HEK293 (cell line): ENCODE results near the gene ANKRD65.

Experiments
- BCL11B ChIP-seq: fragments of 450-650 bp; formaldehyde crosslinking; IDR thresholded peaks from 2 replicates; pipeline ENCODE4 v1.5.1; 2016; ENCODE audit warnings: low read depth, missing biosample characterization, missing genetic modification characterization
- KLF7 ChIP-seq: fragments of 450-650 bp; formaldehyde crosslinking; IDR thresholded peaks from 2 replicates; pipeline ENCODE4 v1.5.1; 2016; ENCODE audit warnings: missing biosample characterization, missing genetic modification characterization, borderline replicate concordance
- KLF8 ChIP-seq: fragments of 450-650 bp; formaldehyde crosslinking; IDR thresholded peaks from 2 replicates; pipeline ENCODE4 v1.5.1; 2016; ENCODE audit warnings: missing biosample characterization, missing genetic modification characterization
- RBAK ChIP-seq: fragments of 450-650 bp; formaldehyde crosslinking; IDR thresholded peaks from 2 replicates; pipeline ENCODE4 v1.5.1; 2016; ENCODE audit warnings: missing biosample characterization, missing genetic modification characterization
- SP7 ChIP-seq: fragments of 450-650 bp; formaldehyde crosslinking; IDR thresholded peaks from 2 replicates; pipeline ENCODE4 v1.5.1; 2016; ENCODE audit warnings: missing biosample characterization, missing genetic modification characterization
- WT1 ChIP-seq: fragments of 450-650 bp; formaldehyde crosslinking; IDR thresholded peaks from 2 replicates; pipeline ENCODE4 v1.5.1; 2016; ENCODE audit warnings: missing biosample characterization, missing genetic modification characterization
- ZBTB17 ChIP-seq: fragments of 450-650 bp; formaldehyde crosslinking; IDR thresholded peaks from 2 replicates; pipeline ENCODE4 v1.5.1; 2016; ENCODE audit warnings: missing biosample characterization, missing genetic modification characterization
- ZBTB21 ChIP-seq: fragments of 450-650 bp; formaldehyde crosslinking; IDR thresholded peaks from 2 replicates; pipeline ENCODE4 v1.5.1; 2017; ENCODE audit warnings: missing biosample characterization, missing genetic modification characterization
- ZEB2 ChIP-seq: fragments of 450-650 bp; formaldehyde crosslinking; IDR thresholded peaks from 2 replicates; pipeline ENCODE4 v1.5.1; 2016; ENCODE audit warnings: missing biosample characterization, missing genetic modification characterization
- ZNF10 ChIP-seq: fragments of 450-650 bp; formaldehyde crosslinking; IDR thresholded peaks from 2 replicates; pipeline ENCODE4 v1.5.1; 2017; ENCODE audit warnings: missing biosample characterization, missing genetic modification characterization
- ZNF223 ChIP-seq: fragments of 450-650 bp; formaldehyde crosslinking; IDR thresholded peaks from 2 replicates; pipeline ENCODE4 v1.5.1; 2016; ENCODE audit warnings: missing biosample characterization, missing genetic modification characterization
- ZNF510 ChIP-seq: fragments of 450-650 bp; formaldehyde crosslinking; IDR thresholded peaks from 2 replicates; pipeline ENCODE4 v1.5.1; 2018; ENCODE audit warnings: mild to moderate bottlenecking, missing genetic modification characterization, missing biosample characterization; ENCODE audit not compliant: insufficient replicate concordance
- ZNF514 ChIP-seq: fragments of 450-650 bp; formaldehyde crosslinking; IDR thresholded peaks from 2 replicates; pipeline ENCODE4 v1.5.1; 2016; ENCODE audit warnings: missing biosample characterization, missing genetic modification characterization
- ZNF785 ChIP-seq: fragments of 450-650 bp; formaldehyde crosslinking; IDR thresholded peaks from 2 replicates; pipeline ENCODE4 v1.5.1; 2016; ENCODE audit warnings: missing biosample characterization, missing genetic modification characterization
- ZNF791 ChIP-seq: fragments of 450-650 bp; formaldehyde crosslinking; IDR thresholded peaks from 2 replicates; pipeline ENCODE4 v1.5.1; 2016; ENCODE audit warnings: missing biosample characterization, missing genetic modification characterization
- ZSCAN30 ChIP-seq: fragments of 450-650 bp; IDR thresholded peaks from 2 replicates; pipeline ENCODE4 v1.5.1; 2018; ENCODE audit warnings: missing biosample characterization, mild to moderate bottlenecking, missing genetic modification characterization, moderate library complexity
- TF ChIP-seq, protein P1 (sequence below): fragments of 450-650 bp; formaldehyde crosslinking; IDR thresholded peaks from 2 replicates; pipeline ENCODE4 v1.5.1; 2017; ENCODE audit warnings: missing biosample characterization, missing genetic modification characterization
- TF ChIP-seq, protein P2 (sequence below): fragments of 450-650 bp; formaldehyde crosslinking; IDR thresholded peaks from 2 replicates; pipeline ENCODE4 v1.5.1; 2016; ENCODE audit warnings: missing biosample characterization, missing genetic modification characterization, borderline replicate concordance
- TF ChIP-seq, protein P3 (sequence below): fragments of 450-650 bp; formaldehyde crosslinking; optimal IDR thresholded peaks from 2 replicates; pipeline ENCODE3; 2016; ENCODE audit warnings: missing biosample characterization, mild to moderate bottlenecking, missing genetic modification characterization
- TF ChIP-seq, protein P4 (sequence below): fragments of 450-650 bp; formaldehyde crosslinking; IDR thresholded peaks from 2 replicates; pipeline ENCODE4 v1.5.1; 2016; ENCODE audit warnings: missing biosample characterization, missing genetic modification characterization
- TF ChIP-seq, protein P5 (sequence below): fragments of 450-650 bp; IDR thresholded peaks from 2 replicates; pipeline ENCODE4 v1.5.1; 2018; ENCODE audit warnings: missing biosample characterization, missing genetic modification characterization
- TF ChIP-seq, protein P6 (sequence below): fragments of 450-650 bp; formaldehyde crosslinking; IDR thresholded peaks from 2 replicates; pipeline ENCODE4 v1.5.1; 2016; ENCODE audit warnings: missing biosample characterization, missing genetic modification characterization
- TF ChIP-seq, protein P7 (sequence below): fragments of 450-650 bp; formaldehyde crosslinking; IDR thresholded peaks from 2 replicates; pipeline ENCODE4 v1.5.1; 2017; ENCODE audit warnings: missing biosample characterization, mild to moderate bottlenecking, missing genetic modification characterization, moderate library complexity
- TF ChIP-seq, protein P8 (sequence below): fragments of 450-650 bp; formaldehyde crosslinking; IDR thresholded peaks from 2 replicates; pipeline ENCODE4 v1.5.1; 2016; ENCODE audit warnings: missing biosample characterization, missing genetic modification characterization

Gene ANKRD65

DNA sequence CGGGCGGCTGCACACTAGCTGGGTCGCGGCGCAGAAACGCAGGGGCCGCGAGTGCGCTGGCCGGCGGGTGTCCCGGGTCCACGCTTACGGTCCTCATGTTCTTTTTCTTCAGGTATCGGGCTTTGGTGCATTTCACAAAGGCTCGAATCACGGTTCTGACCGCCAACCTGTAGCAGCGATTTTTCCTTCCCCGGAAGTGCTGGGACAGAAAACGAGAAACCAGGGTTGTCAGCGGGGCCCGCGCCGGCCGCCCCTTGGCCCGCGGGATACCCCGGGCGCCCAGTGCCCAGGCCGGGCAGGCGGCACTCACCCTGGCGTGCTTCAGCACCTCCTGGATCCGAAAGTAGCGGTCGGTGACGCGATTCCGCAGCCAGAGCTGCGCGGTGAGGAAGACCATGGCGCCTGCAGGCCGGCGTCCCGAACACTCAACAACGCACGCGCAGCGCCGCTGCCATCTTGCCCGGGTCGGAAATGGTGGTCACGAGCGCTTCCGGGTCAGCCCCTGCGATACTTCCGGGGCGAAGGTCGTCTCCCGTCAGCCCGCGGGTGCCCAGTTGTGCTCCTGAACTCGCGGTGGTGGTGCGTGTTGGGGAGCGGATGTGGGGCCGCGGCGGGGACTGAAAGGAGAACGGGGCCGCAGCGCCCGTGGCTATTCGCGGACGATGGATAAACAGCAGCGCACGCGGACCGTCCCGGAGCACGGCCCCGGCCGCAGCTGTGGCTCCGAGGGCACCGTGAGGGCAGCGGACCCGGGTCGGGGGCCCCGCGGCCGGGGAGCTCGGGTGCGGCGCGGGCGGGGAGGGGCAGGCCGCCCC is 14.0 kb downstream of the ANKRD65 start, which contains the start of gene MRPL20 (continued):
- no peak; the same call in 1 of the 2 replicates for TF ChIP-seq WT1 (tag by site-specific recombination)
- TF ChIP-seq ZNF785, result no peak
- TF ChIP-seq, protein P1, sequence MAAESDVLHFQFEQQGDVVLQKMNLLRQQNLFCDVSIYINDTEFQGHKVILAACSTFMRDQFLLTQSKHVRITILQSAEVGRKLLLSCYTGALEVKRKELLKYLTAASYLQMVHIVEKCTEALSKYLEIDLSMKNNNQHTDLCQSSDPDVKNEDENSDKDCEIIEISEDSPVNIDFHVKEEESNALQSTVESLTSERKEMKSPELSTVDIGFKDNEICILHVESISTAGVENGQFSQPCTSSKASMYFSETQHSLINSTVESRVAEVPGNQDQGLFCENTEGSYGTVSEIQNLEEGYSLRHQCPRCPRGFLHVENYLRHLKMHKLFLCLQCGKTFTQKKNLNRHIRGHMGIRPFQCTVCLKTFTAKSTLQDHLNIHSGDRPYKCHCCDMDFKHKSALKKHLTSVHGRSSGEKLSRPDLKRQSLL (tag by site-specific recombination), result no peak; the same call in 1 of the 2 replicates
- 0 out of 2 replicates have a peak, but pooled peaks have one; percentile 23 for TF ChIP-seq BCL11B (tag by site-specific recombination)
- TF ChIP-seq KLF8 (tag by site-specific recombination), result peak; percentile 66; the same call in 1 of the 2 replicates
- TF ChIP-seq, protein P2, sequence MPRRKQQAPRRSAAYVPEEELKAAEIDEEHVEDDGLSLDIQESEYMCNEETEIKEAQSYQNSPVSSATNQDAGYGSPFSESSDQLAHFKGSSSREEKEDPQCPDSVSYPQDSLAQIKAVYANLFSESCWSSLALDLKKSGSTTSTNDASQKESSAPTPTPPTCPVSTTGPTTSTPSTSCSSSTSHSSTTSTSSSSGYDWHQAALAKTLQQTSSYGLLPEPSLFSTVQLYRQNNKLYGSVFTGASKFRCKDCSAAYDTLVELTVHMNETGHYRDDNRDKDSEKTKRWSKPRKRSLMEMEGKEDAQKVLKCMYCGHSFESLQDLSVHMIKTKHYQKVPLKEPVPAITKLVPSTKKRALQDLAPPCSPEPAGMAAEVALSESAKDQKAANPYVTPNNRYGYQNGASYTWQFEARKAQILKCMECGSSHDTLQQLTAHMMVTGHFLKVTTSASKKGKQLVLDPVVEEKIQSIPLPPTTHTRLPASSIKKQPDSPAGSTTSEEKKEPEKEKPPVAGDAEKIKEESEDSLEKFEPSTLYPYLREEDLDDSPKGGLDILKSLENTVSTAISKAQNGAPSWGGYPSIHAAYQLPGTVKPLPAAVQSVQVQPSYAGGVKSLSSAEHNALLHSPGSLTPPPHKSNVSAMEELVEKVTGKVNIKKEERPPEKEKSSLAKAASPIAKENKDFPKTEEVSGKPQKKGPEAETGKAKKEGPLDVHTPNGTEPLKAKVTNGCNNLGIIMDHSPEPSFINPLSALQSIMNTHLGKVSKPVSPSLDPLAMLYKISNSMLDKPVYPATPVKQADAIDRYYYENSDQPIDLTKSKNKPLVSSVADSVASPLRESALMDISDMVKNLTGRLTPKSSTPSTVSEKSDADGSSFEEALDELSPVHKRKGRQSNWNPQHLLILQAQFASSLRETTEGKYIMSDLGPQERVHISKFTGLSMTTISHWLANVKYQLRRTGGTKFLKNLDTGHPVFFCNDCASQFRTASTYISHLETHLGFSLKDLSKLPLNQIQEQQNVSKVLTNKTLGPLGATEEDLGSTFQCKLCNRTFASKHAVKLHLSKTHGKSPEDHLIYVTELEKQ (tag by site-specific recombination), result no peak
- TF ChIP-seq KLF7 (tag by site-specific recombination), result no peak
- no peak for TF ChIP-seq ZNF791 (tag by site-specific recombination)
- TF ChIP-seq, protein P3, sequence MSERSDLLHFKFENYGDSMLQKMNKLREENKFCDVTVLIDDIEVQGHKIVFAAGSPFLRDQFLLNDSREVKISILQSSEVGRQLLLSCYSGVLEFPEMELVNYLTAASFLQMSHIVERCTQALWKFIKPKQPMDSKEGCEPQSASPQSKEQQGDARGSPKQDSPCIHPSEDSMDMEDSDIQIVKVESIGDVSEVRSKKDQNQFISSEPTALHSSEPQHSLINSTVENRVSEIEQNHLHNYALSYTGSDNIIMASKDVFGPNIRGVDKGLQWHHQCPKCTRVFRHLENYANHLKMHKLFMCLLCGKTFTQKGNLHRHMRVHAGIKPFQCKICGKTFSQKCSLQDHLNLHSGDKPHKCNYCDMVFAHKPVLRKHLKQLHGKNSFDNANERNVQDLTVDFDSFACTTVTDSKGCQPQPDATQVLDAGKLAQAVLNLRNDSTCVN (tag by site-specific recombination), result peak; percentile 93
- no peak for TF ChIP-seq ZNF510 (tag by site-specific recombination)
- TF ChIP-seq, protein P4, sequence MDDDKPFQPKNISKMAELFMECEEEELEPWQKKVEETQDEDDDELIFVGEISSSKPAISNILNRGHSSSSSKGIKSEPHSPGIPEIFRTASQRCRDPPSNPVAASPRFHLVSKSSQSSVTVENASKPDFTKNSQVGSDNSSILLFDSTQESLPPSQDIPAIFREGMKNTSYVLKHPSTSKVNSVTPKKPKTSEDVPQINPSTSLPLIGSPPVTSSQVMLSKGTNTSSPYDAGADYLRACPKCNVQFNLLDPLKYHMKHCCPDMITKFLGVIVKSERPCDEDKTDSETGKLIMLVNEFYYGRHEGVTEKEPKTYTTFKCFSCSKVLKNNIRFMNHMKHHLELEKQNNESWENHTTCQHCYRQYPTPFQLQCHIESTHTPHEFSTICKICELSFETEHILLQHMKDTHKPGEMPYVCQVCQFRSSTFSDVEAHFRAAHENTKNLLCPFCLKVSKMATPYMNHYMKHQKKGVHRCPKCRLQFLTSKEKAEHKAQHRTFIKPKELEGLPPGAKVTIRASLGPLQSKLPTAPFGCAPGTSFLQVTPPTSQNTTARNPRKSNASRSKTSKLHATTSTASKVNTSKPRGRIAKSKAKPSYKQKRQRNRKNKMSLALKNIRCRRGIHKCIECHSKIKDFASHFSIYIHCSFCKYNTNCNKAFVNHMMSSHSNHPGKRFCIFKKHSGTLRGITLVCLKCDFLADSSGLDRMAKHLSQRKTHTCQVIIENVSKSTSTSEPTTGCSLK (tag by site-specific recombination), result no peak
- peak; percentile 57; the same call in 1 of the 2 replicates for TF ChIP-seq SP7
- TF ChIP-seq, protein P5, sequence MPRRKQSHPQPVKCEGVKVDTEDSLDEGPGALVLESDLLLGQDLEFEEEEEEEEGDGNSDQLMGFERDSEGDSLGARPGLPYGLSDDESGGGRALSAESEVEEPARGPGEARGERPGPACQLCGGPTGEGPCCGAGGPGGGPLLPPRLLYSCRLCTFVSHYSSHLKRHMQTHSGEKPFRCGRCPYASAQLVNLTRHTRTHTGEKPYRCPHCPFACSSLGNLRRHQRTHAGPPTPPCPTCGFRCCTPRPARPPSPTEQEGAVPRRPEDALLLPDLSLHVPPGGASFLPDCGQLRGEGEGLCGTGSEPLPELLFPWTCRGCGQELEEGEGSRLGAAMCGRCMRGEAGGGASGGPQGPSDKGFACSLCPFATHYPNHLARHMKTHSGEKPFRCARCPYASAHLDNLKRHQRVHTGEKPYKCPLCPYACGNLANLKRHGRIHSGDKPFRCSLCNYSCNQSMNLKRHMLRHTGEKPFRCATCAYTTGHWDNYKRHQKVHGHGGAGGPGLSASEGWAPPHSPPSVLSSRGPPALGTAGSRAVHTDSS (tag by site-specific recombination), result peak; percentile 91
- TF ChIP-seq, protein P6, sequence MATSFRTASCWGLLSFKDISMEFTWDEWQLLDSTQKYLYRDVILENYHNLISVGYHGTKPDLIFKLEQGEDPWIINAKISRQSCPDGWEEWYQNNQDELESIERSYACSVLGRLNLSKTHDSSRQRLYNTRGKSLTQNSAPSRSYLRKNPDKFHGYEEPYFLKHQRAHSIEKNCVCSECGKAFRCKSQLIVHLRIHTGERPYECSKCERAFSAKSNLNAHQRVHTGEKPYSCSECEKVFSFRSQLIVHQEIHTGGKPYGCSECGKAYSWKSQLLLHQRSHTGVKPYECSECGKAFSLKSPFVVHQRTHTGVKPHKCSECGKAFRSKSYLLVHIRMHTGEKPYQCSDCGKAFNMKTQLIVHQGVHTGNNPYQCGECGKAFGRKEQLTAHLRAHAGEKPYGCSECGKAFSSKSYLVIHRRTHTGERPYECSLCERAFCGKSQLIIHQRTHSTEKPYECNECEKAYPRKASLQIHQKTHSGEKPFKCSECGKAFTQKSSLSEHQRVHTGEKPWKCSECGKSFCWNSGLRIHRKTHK, result no peak
- peak; percentile 11; the same call in 1 of the 2 replicates for TF ChIP-seq ZBTB17 (tag by site-specific recombination)
- no peak; the same call in 1 of the 2 replicates for TF ChIP-seq ZSCAN30 (tag by site-specific recombination)
- TF ChIP-seq ZBTB21 (tag by site-specific recombination), result peak; percentile 34; the same call in 1 of the 2 replicates
- TF ChIP-seq ZNF10 (tag by site-specific recombination), result no peak
- no peak for TF ChIP-seq RBAK (tag by site-specific recombination)
- TF ChIP-seq, protein P7, sequence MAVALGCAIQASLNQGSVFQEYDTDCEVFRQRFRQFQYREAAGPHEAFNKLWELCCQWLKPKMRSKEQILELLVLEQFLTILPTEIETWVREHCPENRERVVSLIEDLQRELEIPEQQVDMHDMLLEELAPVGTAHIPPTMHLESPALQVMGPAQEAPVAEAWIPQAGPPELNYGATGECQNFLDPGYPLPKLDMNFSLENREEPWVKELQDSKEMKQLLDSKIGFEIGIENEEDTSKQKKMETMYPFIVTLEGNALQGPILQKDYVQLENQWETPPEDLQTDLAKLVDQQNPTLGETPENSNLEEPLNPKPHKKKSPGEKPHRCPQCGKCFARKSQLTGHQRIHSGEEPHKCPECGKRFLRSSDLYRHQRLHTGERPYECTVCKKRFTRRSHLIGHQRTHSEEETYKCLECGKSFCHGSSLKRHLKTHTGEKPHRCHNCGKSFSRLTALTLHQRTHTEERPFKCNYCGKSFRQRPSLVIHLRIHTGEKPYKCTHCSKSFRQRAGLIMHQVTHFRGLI, result no peak
- TF ChIP-seq ZEB2 (tag by site-specific recombination), result peak; percentile 75
- no peak for TF ChIP-seq ZNF223 (tag by site-specific recombination)
- no peak for TF ChIP-seq ZNF514 (tag by site-specific recombination)
- TF ChIP-seq, protein P8, sequence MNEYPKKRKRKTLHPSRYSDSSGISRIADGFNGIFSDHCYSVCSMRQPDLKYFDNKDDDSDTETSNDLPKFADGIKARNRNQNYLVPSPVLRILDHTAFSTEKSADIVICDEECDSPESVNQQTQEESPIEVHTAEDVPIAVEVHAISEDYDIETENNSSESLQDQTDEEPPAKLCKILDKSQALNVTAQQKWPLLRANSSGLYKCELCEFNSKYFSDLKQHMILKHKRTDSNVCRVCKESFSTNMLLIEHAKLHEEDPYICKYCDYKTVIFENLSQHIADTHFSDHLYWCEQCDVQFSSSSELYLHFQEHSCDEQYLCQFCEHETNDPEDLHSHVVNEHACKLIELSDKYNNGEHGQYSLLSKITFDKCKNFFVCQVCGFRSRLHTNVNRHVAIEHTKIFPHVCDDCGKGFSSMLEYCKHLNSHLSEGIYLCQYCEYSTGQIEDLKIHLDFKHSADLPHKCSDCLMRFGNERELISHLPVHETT (tag by site-specific recombination), result peak; percentile 89
